Measurements from ENCODE around the gene TEX47. TPM values are rescaled to one million over a fixed set of nuclear protein-coding genes. Genes with fewer than 3 reads are reported as not detected.

The TEX47 gene
- polyA plus RNA-seq, 3 donors: not detected

- intact Hi-C loops (cut with micrococcal nuclease): no loop called here
- H3K9ac ChIP-seq (ENCODE audit: insufficient read depth, low read length, poor library complexity, severe bottlenecking): no peak overlapping the region
- H3K27ac ChIP-seq (ENCODE audit: low read depth in 1 of 2, low read length in 2 of 2): no peak overlapping the region
- no peak for DNase-seq
- Mint-ChIP-seq H3K27me3 (ENCODE audit: low read depth in 3 of 3) (no peaks in the 10 kb centered on the region), H3K36me3 (no peaks in the 10 kb centered on the region), H3K27ac (no peak overlapping the region), H3K9me3 (no peaks in the 10 kb centered on the region), H3K4me3 (no peak overlapping the region), H3K4me1 (no peaks in the 10 kb centered on the region)
- no peaks in the 10 kb centered on the region for H3K79me2 ChIP-seq (ENCODE audit: insufficient read depth, low read length)
- H4K20me1 ChIP-seq (ENCODE audit: insufficient read depth, low read length): no peaks in the 10 kb centered on the region
- peak; percentile 70 for TF ChIP-seq CTCF (IDR thresholded peaks at IDR 0.05)
- H3K4me2 ChIP-seq (replicated peaks; ENCODE audit: extremely low read depth, low read length, poor library complexity, severe bottlenecking): no peak overlapping the region
- H3K36me3 ChIP-seq (replicated peaks in 1 of 2; ENCODE audit: control insufficient read depth in 1 of 2, insufficient read depth in 2 of 2, low read length in 2 of 2): no peaks in the 10 kb centered on the region
- no peaks in the 10 kb centered on the region for H3K4me1 ChIP-seq (ENCODE audit: control insufficient read depth in 1 of 2, insufficient read depth in 2 of 2, low read length in 2 of 2)
- no peaks in the 10 kb centered on the region for H3K9me3 ChIP-seq (replicated peaks in 1 of 2; ENCODE audit: control insufficient read depth in 1 of 2, insufficient read depth in 1 of 2, low read length in 2 of 2)
- WGBS (ENCODE audit: insufficient coverage): 43% methylated on average over 1 of the region's 2 CpGs
- H2AFZ ChIP-seq (ENCODE audit: insufficient read depth, low read depth, low read length, poor library complexity, severe bottlenecking): no peak overlapping the region
- H3K4me3 ChIP-seq (replicated peaks in 1 of 3; ENCODE audit: low read depth in 2 of 3, low read length in 3 of 3): no peak overlapping the region
- no peaks in the 10 kb centered on the region for H3K27me3 ChIP-seq (ENCODE audit: control insufficient read depth in 2 of 2, insufficient read depth in 2 of 2, low read length in 2 of 2)
Observed at GRCh38 chr7:88789480-88790064, 6.0 kb downstream of the TEX47 start.

GRCh38 chr7:88787777-88788176 is 7.8 kb downstream of the TEX47 start:
- Histone ChIP-seq H4K20me1 (ENCODE audit: insufficient read depth, low read length) (no peaks in the 10 kb centered on the region), H3K9me3 (replicated peaks in 1 of 2; ENCODE audit: control insufficient read depth in 1 of 2, insufficient read depth in 1 of 2, low read length in 2 of 2) (no peaks in the 10 kb centered on the region), H3K27ac (ENCODE audit: low read depth in 1 of 2, low read length in 2 of 2) (no peak overlapping the region), H3K9ac (ENCODE audit: insufficient read depth, low read length, poor library complexity, severe bottlenecking) (no peak overlapping the region), H3K4me1 (ENCODE audit: control insufficient read depth in 1 of 2, insufficient read depth in 2 of 2, low read length in 2 of 2) (no peaks in the 10 kb centered on the region), H3K4me3 (replicated peaks in 1 of 3; ENCODE audit: low read depth in 2 of 3, low read length in 3 of 3) (no peak overlapping the region), H2AFZ (ENCODE audit: insufficient read depth, low read depth, low read length, poor library complexity, severe bottlenecking) (no peak overlapping the region), H3K4me2 (replicated peaks; ENCODE audit: extremely low read depth, low read length, poor library complexity, severe bottlenecking) (no peak overlapping the region), H3K36me3 (replicated peaks in 1 of 2; ENCODE audit: control insufficient read depth in 1 of 2, insufficient read depth in 2 of 2, low read length in 2 of 2) (no peaks in the 10 kb centered on the region), H3K27me3 (ENCODE audit: control insufficient read depth in 2 of 2, insufficient read depth in 2 of 2, low read length in 2 of 2) (no peaks in the 10 kb centered on the region), H3K79me2 (ENCODE audit: insufficient read depth, low read length) (no peaks in the 10 kb centered on the region)
- H3K27me3 Mint-ChIP-seq (ENCODE audit: low read depth in 3 of 3): no peaks in the 10 kb centered on the region
- no peak overlapping the region for H3K4me3 Mint-ChIP-seq
- no peaks in the 10 kb centered on the region for H3K9me3 Mint-ChIP-seq
- 74% methylated on average over 2 of the region's 2 CpGs for WGBS (ENCODE audit: insufficient coverage)
- intact Hi-C loops (cut with micrococcal nuclease): no loop called here
- no peak overlapping the region for H3K27ac Mint-ChIP-seq
- no peaks in the 10 kb centered on the region for H3K36me3 Mint-ChIP-seq
- DNase-seq: no peak
- no peak for TF ChIP-seq CTCF (IDR thresholded peaks at IDR 0.05)
- H3K4me1 Mint-ChIP-seq: no peaks in the 10 kb centered on the region
